Activated gamma-delta T cell (primary cell): ENCODE results near the gene MORC3.
A peak's percentile ranks its signal among the peaks of the same experiment; 100 is the strongest.
"Not testable (repeated sequence)": the region's sequence is repeated elsewhere in the genome, so short reads cannot be mapped to it uniquely, and the experiment has no call there.

ENCODE experiments used
- DNase-seq: peaks from one replicate; lab custom pipeline; 2025; lab: John Stamatoyannopoulos, UW

MORC3 gene

DNA sequence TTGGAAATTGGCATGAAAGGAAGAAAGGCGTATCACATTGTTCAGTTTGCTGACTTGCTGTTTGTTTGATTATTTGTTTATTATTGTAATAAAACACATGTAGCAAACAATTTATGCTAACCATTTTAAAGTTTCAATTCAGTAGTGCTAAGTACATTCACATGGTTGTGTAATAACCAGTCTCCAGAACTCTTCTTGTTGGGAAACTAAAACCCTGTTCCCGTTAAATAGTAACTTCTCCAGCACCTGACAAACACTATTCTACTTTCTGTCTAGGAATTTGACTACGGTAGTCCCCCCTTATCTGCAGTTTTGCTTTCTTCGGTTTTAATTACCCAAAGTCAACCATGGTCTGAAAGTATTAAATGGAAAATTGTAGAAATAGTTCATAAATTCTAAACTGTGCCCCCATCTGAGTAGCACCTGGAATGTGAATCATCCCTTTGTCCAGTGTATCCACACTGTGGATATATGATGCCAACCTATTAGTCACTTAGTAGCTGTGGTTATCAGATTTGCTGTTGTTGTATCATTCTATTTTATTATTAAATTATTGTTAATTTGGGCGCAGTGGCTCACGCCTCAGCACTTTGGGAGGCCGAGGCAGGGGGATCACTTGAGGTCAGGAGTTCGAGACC is 5.5 kb downstream of the MORC3 start:
- no peak for DNase-seq

DNA sequence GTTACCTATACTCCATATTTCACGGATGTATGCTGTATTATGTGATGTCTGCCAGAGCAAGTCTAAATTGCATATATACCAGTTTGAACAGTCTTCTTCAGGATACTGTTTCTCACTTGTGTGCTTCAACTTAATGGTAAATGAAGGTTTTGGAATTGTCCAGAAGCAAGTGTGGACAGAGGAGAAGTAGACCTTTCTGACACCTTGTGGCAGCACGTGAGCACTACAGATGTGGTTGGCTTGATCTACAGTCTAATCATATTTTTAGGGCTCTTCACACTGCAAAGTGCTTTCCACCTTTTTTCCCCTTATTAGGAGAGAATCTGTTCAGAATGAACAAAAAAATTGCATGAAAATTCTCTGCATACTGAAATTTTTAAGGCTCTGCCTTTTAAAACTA is 10.9 kb downstream of the MORC3 start:
- DNase-seq, result no peak

DNA sequence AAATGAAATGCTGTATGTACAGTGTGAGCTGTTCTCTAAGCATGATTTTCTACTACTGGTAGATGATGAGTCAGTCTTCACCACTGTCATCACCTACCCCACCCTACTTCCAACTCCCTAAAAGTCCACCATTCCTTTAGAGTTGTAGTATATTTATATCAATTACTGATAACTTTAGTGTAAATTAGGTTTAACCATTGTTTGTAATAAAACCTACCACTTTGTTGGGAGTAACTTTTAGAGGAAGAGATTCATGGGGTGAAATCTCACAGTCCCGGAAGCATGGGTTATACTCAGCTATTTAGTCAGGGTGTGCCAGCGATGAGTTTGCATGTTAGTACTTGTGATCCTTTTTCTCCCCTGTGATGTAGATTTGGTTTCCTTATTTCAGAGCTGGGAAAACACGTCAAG is 17.1 kb downstream of the MORC3 start:
- no peak for DNase-seq

DNA sequence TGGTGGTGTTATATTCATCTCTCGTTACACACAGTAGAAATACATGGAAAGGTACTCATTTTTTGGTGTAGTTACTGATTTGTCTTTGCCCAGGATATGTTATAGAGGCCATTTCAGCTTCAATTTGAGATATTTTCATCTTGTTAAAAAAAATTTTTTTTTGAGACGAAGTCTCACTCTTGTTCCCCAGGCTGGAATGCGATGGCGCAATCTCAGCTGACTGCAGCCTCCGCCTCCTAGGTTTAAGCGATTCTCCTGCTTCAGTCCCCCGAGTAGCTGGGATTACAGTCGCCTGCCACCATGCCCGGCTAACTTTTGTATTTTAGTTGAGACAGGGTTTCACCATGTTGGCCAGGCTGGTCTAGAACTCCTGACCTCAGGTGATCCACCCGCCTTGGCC is 19.0 kb downstream of the MORC3 start:
- no peak for DNase-seq

DNA sequence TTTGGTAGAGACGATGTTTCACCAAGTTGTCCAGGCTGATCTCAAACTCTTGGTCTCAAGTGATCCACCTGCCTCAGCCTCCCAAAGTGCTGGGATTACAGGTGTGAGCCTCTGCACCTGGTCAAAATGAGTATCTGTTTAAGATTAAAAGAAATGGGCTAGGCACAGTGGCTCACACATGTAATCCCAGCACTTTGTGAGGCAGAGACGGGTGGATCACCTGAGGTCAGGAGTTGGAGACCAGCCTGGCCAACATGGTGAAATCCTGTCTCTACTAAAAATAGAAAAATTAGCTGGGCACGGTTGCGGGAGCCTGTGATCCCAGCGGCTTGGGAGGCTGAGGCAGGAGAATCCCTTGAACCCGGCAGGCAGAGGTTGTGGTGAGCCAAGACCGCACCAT is 22.6 kb downstream of the MORC3 start:
- not testable (repeated sequence) for DNase-seq

DNA sequence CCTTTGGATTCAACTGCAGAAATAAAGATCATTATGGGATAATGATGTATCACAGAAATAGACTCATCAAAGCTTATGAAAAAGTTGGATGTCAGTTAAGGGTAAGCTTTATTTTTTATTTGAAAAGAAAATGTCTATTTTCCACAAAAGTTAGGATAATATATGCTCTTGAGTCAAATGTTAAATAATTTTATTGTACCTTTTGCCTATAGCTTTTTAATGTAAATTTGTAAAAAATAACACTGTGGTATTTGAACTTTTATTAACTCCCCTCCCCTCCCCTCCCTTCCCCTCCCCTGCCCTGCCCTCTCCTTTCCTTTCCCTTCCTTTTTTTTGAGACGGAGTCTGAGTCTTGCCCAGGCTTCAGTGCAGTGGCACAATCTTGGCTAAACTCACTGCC is 24.9 kb downstream of the MORC3 start:
- no peak for DNase-seq

DNA sequence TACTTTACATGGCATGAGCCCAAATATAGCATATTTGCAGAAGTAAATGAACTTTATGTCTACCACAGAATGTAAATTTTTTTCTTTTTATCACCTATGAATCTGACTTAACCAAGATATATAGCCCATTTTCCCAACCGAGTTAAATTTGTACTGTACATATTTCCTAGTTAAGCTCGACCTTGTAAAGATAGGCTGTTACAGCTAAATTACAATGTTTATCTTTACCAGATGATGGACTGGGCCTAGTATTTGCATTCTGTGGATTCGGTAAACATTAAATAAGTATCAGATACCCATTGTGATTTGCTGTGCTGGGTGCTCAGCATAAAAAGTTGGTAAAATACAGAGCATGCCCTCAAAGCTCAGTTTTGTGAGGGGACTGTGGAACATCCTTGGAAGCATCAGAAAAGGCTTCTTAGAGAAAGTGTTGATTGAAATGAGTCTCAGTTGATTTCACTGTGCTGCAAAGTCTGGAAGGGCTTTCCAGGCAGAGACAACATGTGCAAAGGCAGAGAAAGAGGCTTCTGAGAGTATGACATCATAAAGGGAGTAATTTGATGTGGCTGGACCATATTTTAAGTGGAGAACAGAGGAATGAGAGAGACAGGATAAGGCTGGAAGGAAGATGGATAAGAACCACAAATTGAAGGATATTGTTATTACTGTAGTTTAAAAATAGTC is 27.4 kb downstream of the MORC3 start:
- no peak for DNase-seq

DNA sequence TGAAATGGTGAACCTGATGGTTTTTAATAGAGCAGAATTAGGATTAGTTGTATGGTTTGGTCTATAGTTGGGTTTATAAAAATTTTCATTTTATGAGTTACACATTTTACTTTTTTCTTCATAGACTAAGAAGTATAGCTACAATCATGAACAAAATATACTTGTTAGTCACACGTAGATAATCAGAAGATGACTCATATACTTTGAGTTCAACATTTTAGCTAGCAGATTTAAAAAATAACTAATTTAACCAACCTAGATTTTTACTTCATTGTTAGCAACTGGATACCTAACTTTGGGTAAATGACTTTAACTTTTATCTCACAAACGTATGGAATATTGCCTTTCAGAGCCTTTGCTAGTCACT is 27.9 kb downstream of the MORC3 start:
- DNase-seq, result no peak

DNA sequence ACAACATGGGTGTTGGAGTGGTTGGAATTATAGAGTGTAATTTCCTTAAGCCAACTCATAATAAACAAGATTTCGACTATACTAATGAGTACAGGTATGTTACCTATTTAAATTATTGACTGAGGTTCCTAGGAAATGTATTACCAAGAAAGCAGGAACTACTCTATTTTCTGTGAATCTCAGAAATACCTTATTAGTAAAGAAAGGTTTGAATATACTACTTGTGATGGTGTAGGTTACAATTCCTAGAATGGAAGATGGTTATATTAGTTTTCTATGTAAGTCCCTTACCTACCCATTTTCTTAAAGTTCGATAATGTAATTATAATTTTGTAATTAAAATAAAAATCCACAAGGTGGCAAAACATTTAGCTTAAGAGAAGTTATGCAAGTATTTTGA is 29.3 kb downstream of the MORC3 start:
- DNase-seq, result no peak

DNA sequence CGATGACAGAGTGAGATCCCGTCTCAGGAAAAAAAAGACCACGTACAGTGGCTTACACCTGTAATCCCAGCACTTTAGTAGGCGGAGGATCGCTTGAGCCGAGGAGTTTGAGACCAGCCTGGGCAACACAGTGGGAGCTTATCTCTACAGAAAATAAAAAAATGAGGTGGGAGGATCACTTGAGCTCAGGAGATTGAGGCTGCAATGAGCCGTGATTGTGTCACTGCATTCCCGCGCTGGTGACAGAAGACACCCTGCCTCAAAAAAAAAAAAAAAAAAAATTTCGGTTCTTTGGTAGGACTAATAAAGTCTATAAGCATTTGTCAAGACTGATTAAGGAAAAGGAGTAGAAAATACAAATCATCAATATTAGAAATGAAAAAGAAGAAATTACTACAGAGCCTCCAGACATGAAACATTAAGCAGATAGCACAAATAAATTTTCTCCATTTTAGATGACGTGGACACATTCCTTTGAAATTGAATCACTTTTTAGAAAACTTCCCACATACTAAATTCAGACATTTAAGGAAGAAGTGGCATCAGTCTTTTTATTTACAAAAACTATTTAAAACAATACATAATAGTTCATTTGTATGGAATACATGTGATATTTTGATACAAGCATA is 30.4 kb downstream of the MORC3 start:
- DNase-seq, result no peak

DNA sequence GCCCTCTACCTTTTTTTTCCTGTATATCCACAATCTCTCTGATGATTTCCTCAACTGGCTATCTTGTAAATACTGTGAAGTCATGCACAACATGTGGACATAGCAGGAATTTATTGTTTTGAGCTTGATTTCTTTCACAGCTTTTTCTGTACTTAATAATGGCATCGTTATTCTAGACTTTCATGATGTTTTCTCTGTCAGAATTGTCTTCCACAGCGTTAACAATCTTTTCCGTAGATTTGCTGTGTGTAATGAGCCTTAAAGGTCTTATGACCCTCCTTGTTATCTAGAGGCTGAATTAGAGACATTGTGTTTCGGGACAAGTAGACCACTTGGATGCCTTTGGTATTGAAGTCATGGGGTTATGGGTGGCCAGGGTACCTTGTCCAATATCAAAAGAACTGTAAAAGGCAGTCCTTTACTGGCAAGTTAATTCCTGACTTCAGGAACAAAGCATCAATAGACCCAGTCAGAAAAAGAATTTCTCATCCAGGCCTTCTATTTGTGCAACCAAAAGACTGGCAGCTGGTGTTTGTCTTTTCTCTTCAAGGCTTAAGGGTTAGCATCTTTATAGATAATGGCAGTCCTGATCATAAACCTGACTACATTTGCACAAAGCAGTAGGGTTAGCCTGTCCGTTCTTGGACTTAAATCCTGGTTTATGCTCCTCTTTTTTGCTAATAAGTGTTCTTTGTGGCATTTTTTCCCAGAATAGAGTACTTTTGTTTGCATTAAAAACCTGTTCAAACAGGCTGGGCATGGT is 35.1 kb downstream of the MORC3 start:
- DNase-seq, result no peak

DNA sequence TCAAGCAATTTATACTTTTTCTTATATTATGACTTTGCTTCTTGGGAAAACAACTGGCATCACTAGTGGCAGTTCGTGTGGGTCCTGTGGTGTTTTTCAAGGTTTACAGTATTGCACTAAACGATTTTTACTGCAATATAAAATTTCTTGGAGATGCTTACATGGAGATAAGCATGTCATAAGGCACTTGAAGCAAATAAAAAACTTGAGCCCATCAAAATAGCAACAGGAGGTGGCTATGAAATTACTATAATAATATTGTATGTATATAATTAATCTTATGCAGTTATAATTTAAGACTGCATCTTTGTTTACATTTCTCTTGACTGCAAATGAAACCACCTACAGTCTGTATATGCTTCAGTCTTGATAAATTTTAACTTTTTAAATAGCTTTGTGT is 35.9 kb downstream of the MORC3 start:
- no peak for DNase-seq

DNA sequence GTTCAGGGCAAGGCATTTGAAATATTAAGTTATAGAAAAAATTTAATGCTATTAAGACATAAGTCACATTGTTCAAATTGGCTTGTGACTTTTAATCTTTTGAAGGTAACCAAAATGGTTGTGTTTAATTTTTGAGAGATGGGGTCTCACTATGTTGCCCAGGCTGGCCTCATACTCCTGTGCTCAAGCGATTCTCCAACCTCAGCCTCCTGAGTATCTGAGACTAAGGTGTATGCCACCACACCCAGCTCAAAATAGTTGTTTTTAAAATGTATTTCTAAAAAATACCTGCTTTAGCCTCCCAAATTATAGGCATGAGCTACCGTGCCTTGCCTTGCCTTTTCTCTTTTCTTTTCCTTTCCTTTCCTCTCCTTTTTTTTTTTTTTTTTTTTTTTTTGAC is 39.2 kb downstream of the MORC3 start:
- no peak for DNase-seq

DNA sequence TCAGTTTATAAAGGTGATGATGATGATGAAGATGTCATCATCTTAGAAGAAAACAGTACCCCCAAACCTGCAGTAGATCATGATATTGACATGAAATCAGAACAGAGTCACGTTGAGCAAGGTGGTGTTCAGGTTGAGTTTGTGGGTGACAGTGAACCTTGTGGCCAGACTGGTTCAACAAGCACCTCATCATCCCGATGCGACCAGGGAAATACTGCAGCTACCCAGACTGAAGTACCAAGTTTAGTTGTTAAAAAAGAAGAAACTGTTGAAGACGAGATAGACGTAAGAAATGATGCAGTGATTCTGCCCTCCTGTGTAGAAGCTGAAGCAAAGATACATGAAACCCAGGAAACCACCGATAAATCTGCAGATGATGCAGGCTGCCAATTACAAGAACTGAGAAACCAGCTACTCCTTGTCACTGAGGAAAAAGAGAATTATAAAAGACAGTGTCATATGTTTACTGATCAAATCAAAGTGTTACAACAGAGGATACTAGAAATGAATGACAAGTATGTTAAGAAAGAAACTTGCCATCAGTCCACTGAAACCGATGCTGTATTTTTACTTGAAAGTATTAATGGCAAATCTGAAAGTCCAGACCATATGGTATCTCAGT is 49.2 kb downstream of the MORC3 start:
- DNase-seq, result no peak

DNA sequence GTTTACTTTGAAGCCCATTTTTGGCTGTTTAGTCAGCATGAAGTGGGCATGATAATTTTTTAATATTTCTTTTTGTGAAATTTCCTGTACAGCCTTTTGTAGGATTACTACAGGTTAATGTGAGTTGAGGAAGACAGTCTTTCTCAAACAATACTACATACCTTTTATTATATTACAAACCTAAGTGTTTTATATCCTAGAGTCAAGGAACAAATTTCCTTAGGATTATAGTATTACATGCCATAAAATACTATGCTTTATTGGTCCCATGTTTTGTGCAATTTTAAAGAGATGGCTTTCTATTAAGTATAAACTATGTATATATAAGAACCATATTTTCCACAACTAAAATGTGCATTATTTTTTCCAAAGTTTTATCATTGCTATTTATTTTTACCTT is 56.0 kb downstream of the MORC3 start:
- DNase-seq, result no peak

DNA sequence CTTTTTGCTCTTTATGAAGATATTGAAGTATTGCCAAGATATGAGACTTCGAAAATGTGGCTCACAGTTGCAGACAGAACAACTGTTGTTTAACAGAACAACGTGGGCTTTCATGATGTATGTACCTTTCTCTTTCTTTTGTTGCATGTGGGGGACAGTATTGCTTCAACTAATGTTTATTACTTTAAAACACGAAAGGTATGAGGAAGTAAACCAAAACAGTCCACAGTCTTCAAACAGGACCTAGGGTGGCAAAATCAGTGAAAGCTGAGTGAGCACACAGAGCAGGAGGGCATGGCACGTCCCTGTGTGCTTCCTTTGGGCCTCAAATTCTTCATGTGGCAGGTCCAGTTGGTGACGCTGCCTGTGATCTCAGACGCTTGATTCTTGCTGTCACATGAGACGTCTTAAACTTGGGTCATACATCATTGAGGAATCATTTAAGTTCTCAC is 57.4 kb downstream of the MORC3 start:
- no peak for DNase-seq

DNA sequence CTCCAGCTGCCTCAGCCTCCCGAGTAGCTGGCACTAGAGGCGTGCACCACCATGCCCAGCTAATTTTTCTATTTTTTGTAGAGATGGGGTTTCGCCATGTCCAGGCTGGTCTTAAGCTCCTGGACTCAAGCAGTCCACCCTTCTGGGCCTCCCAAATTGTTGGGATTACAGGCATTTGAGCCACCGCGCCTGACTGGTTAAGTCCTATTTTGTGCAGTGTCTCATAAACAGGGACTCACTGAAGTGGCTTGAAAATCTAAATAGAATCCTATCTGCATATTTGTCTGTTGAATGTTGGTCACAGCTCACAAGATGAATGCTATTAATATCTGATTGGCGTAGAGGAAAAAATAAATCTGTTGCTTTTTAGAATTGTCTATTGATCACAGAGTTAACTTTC is 59.3 kb downstream of the MORC3 start:
- DNase-seq, result no peak

DNA sequence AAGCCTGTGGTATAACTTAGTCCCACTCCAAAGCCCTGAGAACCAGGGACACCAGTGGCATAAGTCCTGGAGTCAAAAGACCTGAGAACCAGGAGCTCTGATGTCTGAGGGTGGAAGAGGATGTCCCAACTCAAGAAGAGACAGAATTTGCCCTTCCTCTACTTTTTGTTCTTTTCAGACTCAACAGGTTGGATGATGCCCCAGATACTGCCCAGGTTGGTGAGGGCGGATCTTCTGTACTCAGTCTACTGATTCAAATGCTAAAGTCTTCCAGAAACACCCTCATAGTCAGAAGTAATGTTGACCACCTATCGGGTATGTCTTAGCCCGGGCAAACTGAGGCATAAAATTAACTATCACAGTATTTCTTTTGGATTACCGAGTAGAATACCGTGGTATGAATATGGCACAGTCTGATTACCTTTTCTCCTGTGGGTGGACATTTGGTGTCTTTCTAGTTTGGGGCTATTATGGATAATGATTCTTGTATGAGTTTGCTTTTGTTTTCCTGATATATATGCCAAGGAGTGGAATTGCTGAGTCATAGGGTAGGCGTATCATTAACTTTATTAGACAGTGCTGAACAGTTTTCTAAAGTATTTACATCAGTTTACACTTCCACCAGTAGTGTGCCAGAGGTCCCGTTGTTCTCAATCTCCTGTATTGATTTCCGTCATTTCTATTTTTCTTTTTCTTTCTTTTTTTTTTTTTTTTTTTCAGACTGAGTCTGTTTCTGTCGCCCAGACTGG is 62.0 kb downstream of the MORC3 start:
- no peak for DNase-seq

DNA sequence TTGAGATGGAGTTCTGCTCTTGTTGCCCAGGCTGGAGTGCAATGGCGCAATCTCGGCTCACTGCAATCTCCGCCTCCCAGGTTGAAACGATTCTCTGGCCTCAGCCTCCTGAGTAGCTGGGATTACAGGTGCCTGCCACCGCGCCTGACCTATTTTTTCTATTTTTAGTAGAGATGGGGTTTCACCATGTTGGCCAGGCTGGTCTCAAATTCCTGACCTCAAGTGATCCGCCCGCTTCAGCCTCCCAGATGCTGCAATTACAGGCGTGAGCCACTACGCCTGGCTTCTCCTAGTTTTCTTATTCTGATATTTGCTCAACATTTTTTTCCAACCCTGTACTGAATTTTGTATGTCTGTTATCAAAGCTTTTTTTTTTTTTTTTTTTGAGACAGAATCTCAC is 62.7 kb downstream of the MORC3 start:
- not testable (repeated sequence) for DNase-seq

DNA sequence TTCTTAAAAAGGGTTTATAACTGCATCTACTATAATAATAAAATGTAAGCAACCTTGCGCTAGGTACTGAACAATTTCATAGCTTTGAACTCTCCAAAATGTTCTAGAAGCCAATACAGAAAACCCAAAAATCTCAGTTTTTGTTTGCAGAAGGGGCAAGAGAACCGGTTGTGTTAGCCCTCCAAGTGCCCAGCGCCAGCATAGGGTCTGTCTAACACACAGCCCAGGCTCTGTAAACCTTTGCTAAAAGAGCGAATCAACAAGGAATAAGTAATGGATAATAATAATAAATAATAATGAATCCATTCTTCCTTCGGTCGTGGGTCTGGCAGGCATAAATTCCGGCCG is 64.9 kb downstream of the MORC3 start:
- no peak for DNase-seq

DNA sequence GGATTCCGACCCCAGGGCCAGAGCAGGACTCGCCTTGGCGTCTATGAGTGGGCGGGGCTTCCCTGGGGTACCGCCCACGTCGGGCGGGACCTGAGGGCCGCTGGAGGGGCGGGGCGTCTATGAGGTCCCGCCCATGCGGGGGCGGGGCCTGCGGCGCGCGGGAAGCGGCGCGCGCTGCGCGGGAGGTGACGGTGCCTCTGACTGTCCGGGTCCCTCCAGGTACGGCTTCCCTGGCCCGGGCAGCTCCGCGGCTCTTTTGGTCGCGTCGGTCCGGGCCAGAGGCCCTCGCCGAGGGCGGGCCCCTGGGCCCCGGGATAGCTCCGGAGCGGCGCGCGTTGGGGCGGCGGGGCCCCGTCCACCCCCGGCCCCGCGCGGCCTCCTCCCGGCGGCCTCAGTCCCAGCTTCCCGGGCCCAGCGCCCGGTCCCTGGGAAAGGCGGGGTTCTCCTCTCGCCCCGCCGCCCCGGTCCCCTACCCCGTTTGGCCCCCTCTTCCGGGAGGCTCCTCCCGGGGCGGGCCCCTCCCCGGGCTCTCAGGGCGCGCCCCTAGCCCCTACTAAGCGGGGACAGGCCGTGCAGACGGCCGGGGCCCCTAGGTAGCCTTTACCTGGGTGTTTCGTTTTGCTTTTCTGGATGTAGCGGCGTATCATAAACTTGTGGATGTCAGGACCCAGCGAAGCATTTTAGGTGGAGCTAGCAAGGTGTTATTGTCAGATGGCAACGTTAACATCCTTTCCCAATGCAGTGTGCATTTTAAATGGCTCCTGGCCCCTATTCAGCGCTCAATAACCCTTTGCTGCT is 65.4 kb downstream of the MORC3 start, which contains the start of gene CHAF1B:
Gene CHAF1B, plus strand, starts transcription at position 160 of the 798 bp plus-strand sequence. CDS start 745 bp downstream, outside the sequence.
- DNase-seq, result peak; percentile 63
